Chondrocyte (in vitro differentiated cells): ENCODE measurements around the gene OAF. TPM values are rescaled to one million over a fixed set of nuclear protein-coding genes. Genes with fewer than 3 reads are reported as not detected.

Source experiments
- DNase-seq: peaks from one replicate; pipeline ENCODE4 v3.0.0; 2021; ENCODE audit warnings: mixed read lengths, low spot score
- H3K27ac Mint-ChIP-seq: one replicate; pipeline ENCODE4 v1.8.0; 2021; ENCODE audit warnings: mild to moderate bottlenecking, moderate library complexity, mixed read lengths; ENCODE audit not compliant: unreplicated experiment
- H3K27me3 Mint-ChIP-seq: 2 replicates; pipeline ENCODE4 v1.8.0; 2021; ENCODE audit warnings: low read depth, mixed read lengths
- H3K36me3 Mint-ChIP-seq: 2 replicates; pipeline ENCODE4 v1.8.0; 2021; ENCODE audit warnings: low read depth, mixed read lengths
- H3K4me1 Mint-ChIP-seq: 2 replicates; pipeline ENCODE4 v1.8.0; 2021; ENCODE audit warnings: low read depth, mild to moderate bottlenecking, mixed read lengths
- H3K4me3 Mint-ChIP-seq: one replicate; pipeline ENCODE4 v1.8.0; 2021; ENCODE audit warnings: mild to moderate bottlenecking, moderate library complexity, mixed read lengths; ENCODE audit not compliant: unreplicated experiment
- H3K9me3 Mint-ChIP-seq: 2 replicates; pipeline ENCODE4 v1.8.0; 2021; ENCODE audit warnings: low read depth, mixed read lengths
- CTCF ChIP-seq: fragments of 200-600 bp; sonication (generic); IDR thresholded peaks from 2 replicates; pipeline ENCODE4 v1.5.0; 2021; ENCODE audit warnings: antibody characterized with exemption, mild to moderate bottlenecking, moderate library complexity
- total RNA-seq: library from RNA; stranded (reverse); gene quantifications from 3 replicates; pipeline ENCODE4 v1.2.1, GENCODE V29; 2021

Gene OAF
- total RNA-seq, 1 donor from 2014 or later, result 5.7 TPM

DNA sequence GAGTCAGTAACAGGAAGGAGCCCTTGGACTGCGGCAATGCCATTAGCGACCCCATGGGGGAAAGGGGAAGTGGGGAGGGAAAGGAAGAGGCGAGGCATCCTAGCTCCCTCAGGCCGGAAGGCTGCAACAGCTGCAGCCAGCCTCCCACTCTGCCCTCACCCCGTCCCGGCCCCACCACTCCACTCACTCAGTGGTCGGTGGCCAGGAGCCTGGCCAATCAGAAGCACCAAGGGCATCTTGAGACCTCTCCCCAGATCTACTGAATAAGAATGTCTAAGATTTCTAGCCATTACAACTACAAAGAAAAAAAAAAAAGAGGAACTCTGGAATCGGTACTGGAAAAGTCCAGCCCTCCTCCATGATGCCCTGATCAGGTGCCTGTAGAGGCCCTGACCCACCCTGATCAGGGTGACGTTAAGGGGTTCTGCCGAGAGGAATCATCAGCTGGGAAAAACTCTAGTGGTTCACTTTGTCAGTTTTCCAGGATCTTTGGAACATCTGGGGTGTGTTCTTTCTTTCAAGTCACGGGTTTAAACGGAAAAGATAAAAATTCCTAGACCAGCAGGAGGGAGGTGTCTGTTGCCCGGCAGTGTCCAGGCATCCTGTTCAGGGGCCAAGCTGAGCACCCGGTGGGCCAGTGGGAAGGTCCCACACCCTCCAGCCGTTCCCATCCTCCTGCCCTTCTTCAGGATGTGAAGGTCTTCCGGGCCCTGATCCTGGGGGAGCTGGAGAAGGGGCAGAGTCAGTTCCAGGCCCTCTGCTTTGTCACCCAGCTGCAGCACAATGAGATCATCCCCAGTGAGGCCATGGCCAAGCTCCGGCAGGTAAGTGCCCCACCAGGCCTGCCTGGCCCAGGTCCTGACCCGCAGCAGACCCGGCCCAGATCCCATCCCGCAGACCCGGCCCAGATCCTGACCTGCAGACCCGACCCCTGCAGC is 14.4 kb downstream of the OAF start:
- Mint-ChIP-seq H3K9me3 (no peaks in the 10 kb centered on the region), H3K27ac (peak overlapping the region; percentile 36), H3K4me1 (peaks cover 14% of the 10 kb centered on the region), H3K27me3 (no peaks in the 10 kb centered on the region), H3K36me3 (peaks cover 2% of the 10 kb centered on the region), H3K4me3 (no peak overlapping the region)
- TF ChIP-seq CTCF, result no peak
- DNase-seq, result no peak

- Mint-ChIP-seq H3K4me3 (no peak overlapping the region), H3K4me1 (peaks cover 14% of the 10 kb centered on the region), H3K36me3 (peaks cover 2% of the 10 kb centered on the region), H3K9me3 (no peaks in the 10 kb centered on the region), H3K27ac (no peak overlapping the region), H3K27me3 (no peaks in the 10 kb centered on the region)
- DNase-seq, result no peak
- TF ChIP-seq CTCF, result no peak
These were observed 15.4 kb downstream of the OAF start for GRCh38 chr11:120226242-120226641.

DNA sequence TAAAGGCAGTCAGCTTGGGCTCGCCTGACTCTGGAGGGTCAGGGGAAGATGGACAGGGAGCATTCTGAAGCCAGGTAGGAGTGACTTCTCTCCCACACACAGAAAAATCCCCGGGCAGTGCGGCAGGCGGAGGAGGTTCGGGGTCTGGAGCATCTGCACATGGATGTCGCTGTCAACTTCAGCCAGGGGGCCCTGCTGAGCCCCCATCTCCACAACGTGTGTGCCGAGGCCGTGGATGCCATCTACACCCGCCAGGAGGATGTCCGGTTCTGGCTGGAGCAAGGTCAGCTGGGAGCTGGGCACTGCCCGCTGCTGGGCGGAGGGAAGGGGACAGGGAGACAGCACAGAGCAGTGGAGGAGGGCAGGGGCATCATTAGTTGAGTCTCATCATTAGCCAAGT is 15.9 kb downstream of the OAF start:
- Mint-ChIP-seq H3K4me1 (peaks cover 14% of the 10 kb centered on the region), H3K4me3 (no peak overlapping the region), H3K27ac (no peak overlapping the region), H3K36me3 (peaks cover 2% of the 10 kb centered on the region), H3K9me3 (no peaks in the 10 kb centered on the region), H3K27me3 (no peaks in the 10 kb centered on the region)
- DNase-seq, result no peak
- no peak for TF ChIP-seq CTCF

GRCh38 chr11:120227228-120227852 is 16.5 kb downstream of the OAF start:
- no peak for TF ChIP-seq CTCF
- no peak for DNase-seq

DNA sequence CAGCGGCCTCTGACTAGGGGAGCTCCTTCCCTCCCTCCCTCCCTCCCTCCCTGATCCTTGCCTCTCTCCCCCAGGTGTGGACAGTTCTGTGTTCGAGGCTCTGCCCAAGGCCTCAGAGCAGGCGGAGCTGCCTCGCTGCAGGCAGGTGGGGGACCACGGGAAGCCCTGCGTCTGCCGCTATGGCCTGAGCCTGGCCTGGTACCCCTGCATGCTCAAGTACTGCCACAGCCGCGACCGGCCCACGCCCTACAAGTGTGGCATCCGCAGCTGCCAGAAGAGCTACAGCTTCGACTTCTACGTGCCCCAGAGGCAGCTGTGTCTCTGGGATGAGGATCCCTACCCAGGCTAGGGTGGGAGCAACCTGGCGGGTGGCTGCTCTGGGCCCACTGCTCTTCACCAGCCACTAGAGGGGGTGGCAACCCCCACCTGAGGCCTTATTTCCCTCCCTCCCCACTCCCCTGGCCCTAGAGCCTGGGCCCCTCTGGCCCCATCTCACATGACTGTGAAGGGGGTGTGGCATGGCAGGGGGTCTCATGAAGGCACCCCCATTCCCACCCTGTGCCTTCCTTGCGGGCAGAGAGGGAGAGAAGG is 18.1 kb downstream of the OAF start:
- Mint-ChIP-seq H3K4me1 (peaks cover 14% of the 10 kb centered on the region), H3K9me3 (no peaks in the 10 kb centered on the region), H3K27ac (no peak overlapping the region), H3K27me3 (peaks cover 10% of the 10 kb centered on the region), H3K4me3 (no peak overlapping the region), H3K36me3 (peaks cover 2% of the 10 kb centered on the region)
- TF ChIP-seq CTCF, result no peak
- no peak for DNase-seq

More at GRCh38 chr11:120227228-120227852, 16.5 kb downstream of the OAF start:
- Mint-ChIP-seq H3K27ac (no peak overlapping the region), H3K4me3 (no peak overlapping the region), H3K27me3 (peaks cover 1% of the 10 kb centered on the region), H3K36me3 (peaks cover 2% of the 10 kb centered on the region), H3K9me3 (no peaks in the 10 kb centered on the region), H3K4me1 (peaks cover 14% of the 10 kb centered on the region)
